GM19452 (cell line): ENCODE results near the gene KCNJ10.

Experiments used
- ATAC-seq: cut with Tn5 transposase; IDR thresholded peaks from one replicate; pipeline ENCODE4 v1.9.1; 2021; ENCODE audit not compliant: unreplicated experiment

Gene KCNJ10

DNA sequence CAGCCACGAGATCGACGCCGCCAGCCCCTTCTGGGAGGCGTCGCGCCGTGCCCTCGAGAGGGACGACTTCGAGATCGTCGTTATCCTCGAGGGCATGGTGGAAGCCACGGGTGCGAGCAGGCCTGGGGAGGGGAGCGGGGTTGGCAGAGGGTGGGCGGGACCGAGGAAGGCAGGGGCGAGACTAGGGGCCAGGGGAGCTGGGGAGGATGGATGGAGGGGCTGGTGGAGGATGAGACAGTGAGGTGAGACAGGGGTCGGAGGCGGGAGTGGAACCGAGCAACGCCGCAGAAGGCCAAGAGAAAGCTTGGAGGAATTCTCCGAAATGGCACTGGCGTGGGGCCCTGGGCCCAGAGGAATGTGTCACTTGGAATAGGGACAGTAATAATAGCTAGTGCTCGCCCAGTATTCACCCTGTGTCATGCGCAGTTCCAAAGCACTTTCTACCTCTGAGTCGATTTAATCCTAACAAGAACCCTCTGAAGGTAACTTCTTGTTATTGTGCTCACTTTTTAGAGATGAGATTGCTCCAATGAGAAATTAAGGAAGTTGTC lies 14.9 kb upstream of the KCNJ10 start:
- no peak for ATAC-seq

DNA sequence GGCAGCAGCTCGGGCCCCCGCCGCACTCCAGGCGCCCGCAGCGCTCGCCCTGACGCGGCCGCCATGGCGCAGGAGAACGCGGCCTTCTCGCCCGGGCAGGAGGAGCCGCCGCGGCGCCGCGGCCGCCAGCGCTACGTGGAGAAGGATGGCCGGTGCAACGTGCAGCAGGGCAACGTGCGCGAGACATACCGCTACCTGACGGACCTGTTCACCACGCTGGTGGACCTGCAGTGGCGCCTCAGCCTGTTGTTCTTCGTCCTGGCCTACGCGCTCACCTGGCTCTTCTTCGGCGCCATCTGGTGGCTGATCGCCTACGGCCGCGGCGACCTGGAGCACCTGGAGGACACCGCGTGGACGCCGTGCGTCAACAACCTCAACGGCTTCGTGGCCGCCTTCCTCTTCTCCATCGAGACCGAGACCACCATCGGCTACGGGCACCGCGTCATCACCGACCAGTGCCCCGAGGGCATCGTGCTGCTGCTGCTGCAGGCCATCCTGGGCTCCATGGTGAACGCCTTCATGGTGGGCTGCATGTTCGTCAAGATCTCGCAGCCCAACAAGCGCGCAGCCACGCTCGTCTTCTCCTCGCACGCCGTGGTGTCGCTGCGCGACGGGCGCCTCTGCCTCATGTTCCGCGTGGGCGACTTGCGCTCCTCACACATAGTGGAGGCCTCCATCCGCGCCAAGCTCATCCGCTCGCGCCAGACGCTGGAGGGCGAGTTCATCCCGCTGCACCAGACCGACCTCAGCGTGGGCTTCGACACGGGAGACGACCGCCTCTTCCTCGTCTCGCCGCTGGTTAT lies 14.2 kb upstream of the KCNJ10 start:
- ATAC-seq, result peak; percentile 53

DNA sequence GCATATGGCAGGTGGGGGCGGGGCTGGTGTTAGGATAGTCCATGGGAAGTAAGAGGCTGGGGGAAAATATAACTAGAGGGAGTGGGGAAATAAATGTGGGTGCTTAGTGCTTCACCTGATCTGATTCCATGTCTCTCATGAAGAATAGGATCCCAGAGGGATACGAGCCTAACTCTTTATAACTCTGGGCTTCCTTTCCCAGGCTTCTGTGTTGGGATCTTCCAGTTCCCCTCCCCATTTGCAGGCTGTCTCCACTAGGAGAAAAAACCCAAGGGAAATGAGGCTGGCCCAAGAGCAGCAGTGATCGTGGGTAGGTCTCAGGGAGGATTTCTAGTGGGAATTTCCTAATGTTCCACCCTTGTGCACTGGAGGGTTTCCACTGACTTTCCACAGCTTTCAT lies 13.0 kb upstream of the KCNJ10 start:
- ATAC-seq, result no peak

DNA sequence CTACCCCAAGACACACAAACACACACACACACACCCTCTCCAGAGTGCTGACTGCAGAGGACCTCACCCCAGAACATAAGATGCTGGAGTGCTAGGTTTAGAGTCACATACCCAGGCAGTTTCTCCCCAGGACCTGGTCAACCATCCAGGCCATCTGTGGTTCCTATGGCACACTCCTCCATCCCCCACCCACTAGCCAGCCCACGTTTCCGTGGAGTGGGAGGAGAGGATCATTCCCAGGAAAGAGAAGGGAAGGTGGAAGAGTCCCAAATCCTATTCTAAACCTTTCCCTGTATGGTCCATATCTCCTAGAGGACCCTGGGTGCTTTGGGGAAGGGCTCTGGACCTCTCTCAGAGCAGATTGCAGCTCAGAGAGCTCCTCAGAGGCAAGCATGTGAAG lies 12.5 kb upstream of the KCNJ10 start:
- ATAC-seq, result no peak

DNA sequence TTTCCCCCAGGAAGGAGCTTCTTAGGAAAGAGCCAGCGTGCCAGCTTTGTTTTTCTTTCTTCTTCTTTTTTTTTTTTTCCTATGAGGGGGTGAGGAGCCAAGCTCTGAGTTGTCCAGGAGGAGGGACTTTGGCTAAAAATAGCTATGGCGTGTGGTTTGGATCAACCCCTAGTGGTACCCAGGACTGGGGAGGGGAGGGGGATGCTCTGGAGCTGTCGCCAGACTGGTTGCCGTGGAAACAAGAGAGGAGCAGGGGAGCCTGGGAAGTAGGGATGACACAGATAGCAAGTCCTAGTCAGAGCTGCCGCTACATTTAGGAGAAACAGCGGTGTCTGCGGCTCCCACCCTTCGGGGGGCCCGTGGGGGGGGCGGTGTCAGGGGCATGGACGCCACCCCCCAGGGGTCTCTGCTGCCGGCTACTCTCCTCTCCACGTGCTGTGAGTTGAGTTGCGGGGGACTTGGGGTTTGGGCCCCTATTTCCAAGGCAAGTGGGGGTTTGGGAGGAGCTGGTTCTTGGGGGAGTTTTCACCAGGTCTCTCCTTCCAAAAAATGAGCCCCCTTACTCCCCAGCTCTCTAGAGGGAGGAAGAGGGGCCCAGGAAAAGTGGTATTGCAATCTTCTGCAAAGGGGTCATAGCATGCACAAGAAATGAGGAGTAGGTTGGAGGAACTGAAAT lies 11.4 kb upstream of the KCNJ10 start, which contains the start of gene KCNJ9:
Gene KCNJ9, plus strand, starts transcription at position 278 of the 676 bp plus-strand sequence. CDS start 2,493 bp downstream, outside the sequence.
- ATAC-seq, result no peak

DNA sequence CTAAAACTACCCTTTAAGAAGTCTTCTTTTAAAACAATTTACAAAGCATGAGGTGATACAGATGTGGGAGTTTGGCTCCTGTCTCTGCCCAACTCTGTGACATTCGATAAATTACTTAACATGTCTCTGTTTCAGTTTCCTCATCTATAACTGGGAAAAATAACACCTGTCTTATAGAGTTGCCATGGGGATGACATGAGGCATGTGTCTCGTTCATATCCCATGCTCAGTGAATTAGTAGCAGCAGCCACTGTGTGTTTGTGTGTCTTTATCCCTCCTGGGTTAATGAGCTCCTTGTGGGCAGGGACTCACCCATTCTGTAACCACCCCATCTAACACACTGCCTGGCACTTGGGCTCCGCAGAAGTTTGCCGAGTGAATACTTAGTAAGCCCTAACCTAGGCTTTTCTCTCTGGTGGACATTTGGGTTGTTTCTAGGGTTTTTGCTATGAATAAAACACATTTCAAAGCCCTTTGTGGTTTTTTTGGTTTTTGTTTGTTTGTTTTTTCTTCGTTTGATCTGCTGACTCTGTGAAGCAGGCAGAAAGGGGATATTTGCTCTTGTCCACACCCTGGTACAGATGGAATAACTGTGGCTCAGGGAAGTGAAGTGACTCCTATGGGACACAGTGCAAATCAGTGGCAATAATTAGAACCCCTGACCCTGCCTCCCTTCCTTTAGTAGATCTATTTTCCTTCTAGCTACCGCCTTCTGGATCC lies 10.6 kb upstream of the KCNJ10 start:
- ATAC-seq, result no peak

DNA sequence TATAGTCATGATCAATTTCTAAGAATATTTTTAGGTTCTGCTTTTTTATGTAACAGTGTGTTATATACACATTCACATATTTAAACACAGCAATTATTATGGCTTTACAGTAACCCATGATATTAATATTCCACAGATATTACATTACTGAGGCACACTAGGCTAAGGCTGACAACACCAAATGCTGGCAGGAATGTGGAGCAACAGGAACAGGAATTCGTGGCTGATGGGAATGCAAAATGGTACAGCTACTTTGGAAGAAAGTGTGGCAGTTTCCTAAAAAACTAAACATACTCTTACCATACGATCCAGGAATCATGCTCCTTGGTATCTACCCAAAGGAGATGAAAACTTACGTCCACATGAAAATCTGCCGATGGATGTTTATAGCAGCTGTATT lies 9.5 kb upstream of the KCNJ10 start:
- no peak for ATAC-seq

DNA sequence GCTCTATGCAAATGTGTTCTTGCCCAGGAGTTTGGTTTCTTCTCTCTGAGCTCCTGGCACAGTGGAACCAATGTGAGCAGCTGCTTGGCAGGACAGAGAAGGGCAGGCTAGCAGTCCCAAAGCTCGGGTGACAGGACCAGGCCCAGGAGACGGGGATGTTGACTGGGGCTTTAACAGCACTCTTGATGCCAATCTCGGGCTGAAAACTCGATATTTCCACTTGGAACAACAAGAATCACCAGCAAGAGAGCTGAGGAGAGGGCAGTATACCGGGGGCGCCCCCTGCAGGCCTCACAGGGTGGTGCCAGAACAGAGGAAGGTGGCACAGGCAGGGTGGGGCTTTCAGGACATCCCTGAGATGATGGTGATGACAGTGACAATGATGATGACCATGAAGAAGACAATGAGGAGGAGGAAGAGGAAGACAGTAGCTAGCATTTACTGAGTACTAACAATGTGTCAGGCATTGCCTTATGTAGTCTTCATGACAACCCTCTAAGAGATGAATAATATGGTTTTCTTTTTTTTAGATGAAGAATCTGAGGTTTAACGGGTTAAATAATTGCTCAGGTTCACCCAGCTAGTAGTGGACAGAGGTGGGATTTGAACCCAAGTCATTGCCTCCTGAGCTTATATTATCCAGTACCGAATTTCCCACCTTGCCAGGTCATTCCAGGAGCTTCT lies 8.7 kb upstream of the KCNJ10 start:
- ATAC-seq, result peak; percentile 59

DNA sequence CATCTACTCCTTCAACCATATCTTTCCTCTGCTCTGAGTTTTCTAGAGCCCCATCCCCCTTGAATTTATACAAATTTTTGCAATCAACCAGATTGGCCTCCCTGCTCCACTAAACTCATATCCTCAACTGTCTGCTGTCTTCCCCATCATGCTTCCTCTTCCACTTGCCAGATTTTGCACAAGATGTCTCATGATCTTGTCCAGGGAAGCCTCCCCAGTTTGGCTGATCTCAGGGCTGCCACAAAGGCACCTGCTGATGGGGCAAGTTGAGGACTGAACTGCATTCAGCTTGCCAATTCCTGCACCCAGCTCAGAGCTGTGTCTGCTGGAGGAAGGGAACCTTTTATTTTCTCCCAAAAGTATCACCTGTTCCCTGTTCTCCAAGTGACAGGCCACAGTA lies 7.5 kb upstream of the KCNJ10 start:
- no peak for ATAC-seq

DNA sequence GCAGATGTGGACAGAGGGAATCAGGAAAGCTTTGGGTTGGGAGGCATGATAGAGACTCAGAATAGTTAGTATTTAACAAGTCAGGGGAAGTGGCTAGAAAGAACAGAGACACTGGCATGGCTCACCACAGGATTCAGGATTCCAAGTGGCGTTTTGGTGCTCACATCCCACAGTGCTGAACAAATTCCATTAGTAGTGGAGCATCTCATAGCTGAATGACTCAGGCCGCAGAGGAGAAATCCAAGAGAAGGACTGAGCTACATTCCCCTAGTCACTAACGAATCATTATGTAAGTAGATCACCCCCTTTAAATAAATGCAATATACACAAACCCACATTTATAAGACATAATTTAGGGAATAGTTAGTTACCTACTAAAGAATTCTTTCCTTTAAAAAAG lies 6.3 kb upstream of the KCNJ10 start:
- ATAC-seq, result no peak

DNA sequence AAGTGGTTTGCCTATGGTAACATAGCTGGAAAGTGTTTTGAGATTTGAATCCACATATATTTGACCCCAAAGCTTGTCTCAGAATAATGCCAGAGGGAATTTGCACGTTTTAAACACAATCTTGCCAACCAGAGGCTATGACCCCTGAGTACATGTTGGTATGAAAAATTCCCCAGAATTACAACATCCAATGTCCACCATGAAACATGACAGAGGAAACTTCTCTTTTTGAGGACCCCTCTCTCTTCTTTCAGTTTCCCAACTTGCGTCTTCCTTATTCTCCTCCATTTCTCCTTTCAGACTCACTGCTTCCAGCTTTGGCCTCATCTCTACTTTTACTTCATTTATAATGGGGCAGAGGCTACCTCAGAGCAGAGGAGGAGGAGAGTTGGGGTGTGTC lies 5.9 kb upstream of the KCNJ10 start:
- ATAC-seq, result no peak

DNA sequence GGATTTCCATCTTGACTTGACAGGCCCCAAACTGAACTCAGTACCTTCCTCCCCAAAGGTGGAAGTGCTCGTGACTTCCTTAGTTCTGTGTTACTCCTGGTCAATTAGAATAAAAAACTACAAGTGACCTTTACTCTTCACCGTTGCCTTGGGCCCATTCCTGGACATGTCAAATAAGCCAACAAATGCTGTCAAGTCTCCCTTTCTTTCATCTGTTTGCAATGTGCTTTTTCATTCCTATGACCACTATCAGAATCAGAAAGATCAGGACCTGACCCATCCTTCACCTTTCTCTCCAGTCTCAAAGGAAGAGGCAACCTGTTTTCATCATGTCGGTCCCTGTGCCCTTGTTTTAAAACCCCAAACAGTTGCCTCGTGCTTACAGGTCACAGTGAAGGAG lies 4.9 kb upstream of the KCNJ10 start:
- ATAC-seq, result no peak

DNA sequence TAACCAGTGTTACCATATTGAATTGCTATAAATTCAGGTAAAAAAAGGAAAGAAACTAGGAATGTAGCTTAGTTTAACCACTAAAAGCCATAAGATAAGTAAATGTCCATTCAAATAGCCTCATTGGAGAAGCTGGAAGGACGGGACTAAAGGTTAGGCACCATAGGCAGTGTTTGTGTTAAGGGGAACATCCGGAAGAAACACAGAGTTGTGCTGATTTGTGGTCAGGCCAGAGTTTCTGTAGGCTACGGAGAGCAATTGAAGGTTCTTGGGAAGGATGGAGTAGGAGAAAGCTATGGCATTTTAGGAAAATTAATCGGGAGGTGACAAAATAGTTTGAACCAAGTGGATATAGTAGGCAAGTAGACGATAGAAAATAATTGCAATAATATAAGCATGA lies 1.3 kb upstream of the KCNJ10 start:
- ATAC-seq, result no peak

DNA sequence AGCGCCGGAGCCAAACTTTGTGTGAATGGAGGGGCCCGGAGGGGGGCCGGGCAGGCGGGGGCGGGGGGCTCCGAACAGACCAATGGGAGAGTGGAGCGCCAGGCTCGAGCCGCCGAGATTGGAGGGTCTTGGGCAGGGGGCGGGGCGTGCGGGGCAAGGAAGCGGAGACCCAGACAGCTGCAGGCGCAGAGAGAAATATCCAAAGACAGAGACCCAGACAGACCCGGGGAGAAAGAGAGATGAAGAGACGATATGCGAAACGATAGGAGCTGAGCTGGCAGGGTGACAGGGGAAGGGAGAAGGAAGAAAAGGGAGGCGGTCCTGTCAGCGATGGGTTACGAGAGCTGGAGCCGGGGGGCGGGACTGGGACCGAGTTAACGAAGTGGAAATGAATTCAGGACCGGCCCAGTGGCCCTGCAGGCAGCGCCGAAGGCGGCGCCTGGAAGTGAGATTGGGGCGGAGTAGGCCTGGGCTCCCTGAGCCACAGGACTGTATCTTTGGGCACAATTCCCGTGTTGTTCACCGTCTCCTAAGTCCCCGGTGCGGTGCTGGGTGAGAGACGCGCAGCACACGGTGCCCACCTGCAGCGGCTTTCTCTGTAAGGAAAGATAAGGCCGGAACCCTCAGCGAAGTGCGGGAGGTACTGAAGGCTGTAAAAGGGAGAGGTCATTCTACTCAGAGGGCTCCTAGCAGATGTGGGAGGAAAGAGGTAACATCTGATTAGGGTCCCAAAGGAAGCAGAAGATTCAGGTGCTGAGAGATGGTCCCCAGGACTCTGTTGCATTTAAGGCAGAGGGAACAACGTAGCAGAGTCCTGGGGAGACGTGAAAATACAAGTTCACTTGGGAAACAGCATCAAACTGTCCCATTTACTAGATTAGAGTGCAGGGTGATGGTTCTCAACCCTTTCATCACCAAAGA lies 543 bp upstream of the KCNJ10 start:
- no peak for ATAC-seq

DNA sequence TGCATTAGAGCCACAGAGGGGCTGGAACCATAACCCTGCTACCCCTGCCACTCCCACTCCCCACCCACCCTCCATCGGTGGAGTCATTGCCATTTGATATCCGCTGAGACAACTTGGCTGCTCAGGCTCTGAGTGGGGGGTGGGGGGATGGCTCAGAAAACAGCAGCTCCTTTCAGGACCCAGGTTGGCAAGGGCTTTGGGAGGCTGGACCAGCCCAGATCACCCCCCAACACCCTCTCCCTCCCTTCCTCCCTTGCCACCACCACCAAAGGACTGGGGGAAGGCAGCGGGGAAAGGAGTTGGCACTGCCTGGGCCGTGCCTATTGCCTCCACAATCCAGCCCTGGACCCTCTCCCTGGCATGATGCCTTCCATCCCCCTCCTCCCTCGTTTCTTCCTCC lies 1.7 kb downstream of the KCNJ10 start:
- no peak for ATAC-seq

DNA sequence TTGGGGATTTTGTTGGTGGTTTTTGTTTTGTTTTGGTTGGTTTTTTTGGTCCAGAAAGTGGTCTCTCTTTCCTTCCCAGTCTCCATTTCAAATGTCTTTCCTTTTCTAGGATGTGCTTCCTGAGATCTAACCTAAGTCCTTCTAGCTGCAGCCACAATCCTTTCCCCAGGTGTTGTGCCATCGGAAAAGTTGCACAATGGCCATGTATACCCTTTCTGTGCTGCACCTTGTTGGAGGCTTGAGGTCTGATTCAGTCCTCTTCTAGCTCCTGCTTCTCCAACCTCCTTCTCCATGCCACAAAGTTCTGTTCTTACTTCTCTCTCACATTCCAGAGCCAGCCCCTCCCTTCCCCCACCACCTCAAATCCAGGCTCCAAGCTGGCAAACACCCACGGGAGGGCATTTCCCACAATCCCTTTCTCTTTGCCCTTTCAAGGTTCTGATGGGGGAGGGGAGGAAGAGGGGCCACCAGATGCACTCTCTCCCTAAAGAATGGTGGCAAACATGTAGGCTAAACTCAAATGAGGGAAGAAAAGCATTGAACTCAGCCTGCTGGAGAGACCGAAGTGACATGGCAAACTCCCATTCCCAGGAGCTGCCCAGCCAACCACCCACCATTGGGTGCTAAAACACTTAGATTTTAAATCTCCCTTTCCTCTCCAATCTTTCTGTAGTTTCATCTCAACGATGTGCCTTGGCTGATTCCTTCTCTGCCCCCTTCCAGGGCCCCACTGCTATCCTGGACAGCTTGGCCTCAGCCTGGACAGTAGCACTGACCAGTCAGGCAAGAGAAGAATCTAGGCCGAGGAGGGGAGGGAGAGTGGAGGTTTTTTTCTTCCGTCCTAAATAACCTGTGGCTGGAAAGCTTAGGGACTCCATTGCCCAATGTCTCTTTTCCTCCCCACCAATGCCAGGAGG lies 2.9 kb downstream of the KCNJ10 start:
- no peak for ATAC-seq

DNA sequence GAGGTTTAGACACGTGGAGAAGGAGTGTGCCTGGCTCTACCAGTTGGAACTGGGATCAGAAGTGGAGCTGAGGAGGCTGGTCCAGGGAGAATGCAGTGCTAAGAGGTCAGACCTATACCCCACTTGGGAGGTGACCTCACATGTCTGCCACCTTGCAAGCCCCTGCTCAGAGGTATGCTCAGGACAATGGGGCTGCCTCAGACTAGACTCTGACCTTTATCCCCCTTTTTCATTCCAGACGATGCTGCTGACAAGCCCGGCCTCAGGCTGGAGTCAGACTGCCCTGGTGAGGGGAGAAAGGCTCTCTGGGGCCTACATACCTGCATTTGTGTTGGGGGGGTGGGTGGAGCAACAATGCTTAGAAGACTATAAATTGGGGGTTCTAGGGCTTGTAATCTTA lies 5.2 kb downstream of the KCNJ10 start:
- no peak for ATAC-seq

DNA sequence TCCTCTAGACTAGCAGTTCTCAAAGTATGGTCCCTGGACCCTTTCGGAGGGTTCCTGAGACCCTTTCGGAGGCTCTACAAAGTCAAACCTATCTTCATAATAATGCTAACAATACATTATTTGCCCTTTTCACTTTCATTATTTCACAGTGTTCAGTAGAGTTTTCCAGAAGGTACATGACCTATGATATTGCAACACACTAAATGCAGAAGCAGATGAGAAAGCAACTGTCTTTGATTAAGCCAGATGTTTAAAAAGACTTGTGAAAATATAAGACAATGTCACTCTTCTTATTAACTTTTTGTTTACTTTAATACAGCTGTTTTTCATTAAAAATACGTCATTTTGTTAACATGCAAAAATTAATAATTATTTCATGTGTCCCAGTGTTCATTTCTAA lies 5.8 kb downstream of the KCNJ10 start:
- ATAC-seq, result no peak

DNA sequence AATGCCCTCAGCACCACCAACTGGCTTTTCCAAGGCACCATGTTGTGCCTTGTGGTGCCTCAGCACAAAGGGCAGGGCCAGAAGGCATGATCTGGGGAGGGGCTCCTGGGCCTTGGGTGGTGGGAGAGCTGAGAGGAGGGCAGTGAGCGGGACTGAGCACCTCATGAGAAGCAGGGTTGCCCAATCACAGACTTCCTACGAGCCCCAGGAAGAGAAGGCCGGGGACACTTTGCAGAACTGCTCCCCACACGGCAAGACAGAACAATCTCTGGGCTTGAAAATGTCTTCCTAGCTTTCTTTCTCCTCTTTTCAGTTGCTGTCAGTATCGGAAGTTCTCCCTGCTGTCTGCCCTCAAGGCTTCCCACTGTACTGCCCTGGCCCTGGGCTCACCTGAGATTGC lies 6.8 kb downstream of the KCNJ10 start:
- ATAC-seq, result no peak
